Left cardiac atrium (tissue), 4 donors: ENCODE measurements around the gene PHOSPHO2. TPM values are rescaled to one million over a fixed set of nuclear protein-coding genes. Genes with fewer than 3 reads are reported as not detected.

Experiments used
- ATAC-seq, 2 donors: fragments of 200-7000 bp; cut with Tn5 transposase; one replicate each; pipeline ENCODE4 v1.9.1; 2020; ENCODE audit warnings: mild to moderate bottlenecking in 2 of 2, moderate library complexity in 2 of 2
- DNase-seq: peaks from one replicate; pipeline ENCODE4 v3.0.0-alpha.2; 2020
- intact Hi-C, 2 donors: fragments of 100-400 bp; cut with DNase I; formaldehyde crosslinking; loops; one replicate each; pipeline versions ENCODE4 v1.14.1 to v1.15.1; 2022 to 2023
- long read RNA-seq: library from polyadenylated mRNA; unstranded; transcript quantifications from one replicate; pipeline ENCODE4 v2.0.0, GENCODE V29; 2021
- total RNA-seq, 2 donors: library from RNA; stranded (reverse); fragmentation: NEBNext Ultra II Directional; extraction: Animal tissue kit (Norgen Biotek cat#: 25700); gene quantifications; one replicate each; pipeline ENCODE4 v1.2.1, GENCODE V29; 2021
- donor health status: DM: no; HTN: yes; CAD: no.
- donor health status: DM: no; HTN: yes; CAD: no; lungs with severe emphysema.
- donor health status: DM: yes; HTN: yes; CAD: no.
- donor health status: Dilated cardiomyopathy.

The PHOSPHO2 gene
- total RNA-seq = 1 to 10 TPM; 3.4 to 3.9 TPM
- long read RNA-seq, partial matches to known transcripts = 1 of 2 reads
- long read RNA-seq, other reads (novel, unspliced or antisense) = 0 of 2 reads

GRCh38 chr2:169694113-169694893, at the start of gene PHOSPHO2, which contains the start of gene CFAP210:
Gene PHOSPHO2 (plus strand): TSS chr2:169694469. CDS start chr2:169700972, 6,503 bp downstream.
Gene CFAP210 (minus strand): TSS chr2:169694405. CDS start chr2:169694327, 78 bp downstream.
- intact Hi-C loops = loop anchor here in 1 of 2 donors (2.0 kb wide), 1 partner anchor 40 kb away; no protein-coding TSS in a partner anchor
- DNase-seq (peak; percentile 100), ATAC-seq (peak; percentile 100)

- no peak for ATAC-seq
- intact Hi-C loops = no loop called here
Observed at GRCh38 chr2:169647496-169647895, 46.8 kb upstream of the PHOSPHO2 start.

GRCh38 chr2:169649278-169649677, 45.0 kb upstream of the PHOSPHO2 start:
- intact Hi-C loops = no loop called here
- ATAC-seq (no peak), DNase-seq (no peak)

More at GRCh38 chr2:169647496-169647895, 46.8 kb upstream of the PHOSPHO2 start:
- no peak for DNase-seq

GRCh38 chr2:169653636-169654035, 40.6 kb upstream of the PHOSPHO2 start:
- DNase-seq (no peak), ATAC-seq (no peak)
- intact Hi-C loops = no loop called here

GRCh38 chr2:169656164-169656563, 38.1 kb upstream of the PHOSPHO2 start:
- DNase-seq (no peak), ATAC-seq (no peak)
- intact Hi-C loops = no loop called here

GRCh38 chr2:169658877-169659276, 35.4 kb upstream of the PHOSPHO2 start:
- DNase-seq (no peak), ATAC-seq (no peak)
- intact Hi-C loops = no loop called here

GRCh38 chr2:169659320-169659719, 34.9 kb upstream of the PHOSPHO2 start:
- intact Hi-C loops = no loop called here
- ATAC-seq = no peak
- DNase-seq = no peak

- no peak for ATAC-seq
- DNase-seq = no peak
- intact Hi-C loops = no loop called here
Observed at GRCh38 chr2:169661265-169661664, 33.0 kb upstream of the PHOSPHO2 start.

GRCh38 chr2:169662744-169663143, 31.5 kb upstream of the PHOSPHO2 start:
- ATAC-seq = no peak
- intact Hi-C loops = no loop called here
- DNase-seq = no peak

- intact Hi-C loops = no loop called here
- no peak for ATAC-seq
- DNase-seq = no peak
Observed at GRCh38 chr2:169663247-169663646, 31.0 kb upstream of the PHOSPHO2 start.

- ATAC-seq (no peak), DNase-seq (no peak)
- intact Hi-C loops = no loop called here
Observed at GRCh38 chr2:169664600-169664977, 29.7 kb upstream of the PHOSPHO2 start.

GRCh38 chr2:169664978-169665930, 29.0 kb upstream of the PHOSPHO2 start:
- DNase-seq (no peak), ATAC-seq (peak in 1 of 2 donors; percentile 77)
- intact Hi-C loops = no loop called here

GRCh38 chr2:169667583-169667982, 26.7 kb upstream of the PHOSPHO2 start:
- ATAC-seq (no peak), DNase-seq (no peak)
- intact Hi-C loops = no loop called here

GRCh38 chr2:169670215-169670651, 24.0 kb upstream of the PHOSPHO2 start:
- intact Hi-C loops = no loop called here

GRCh38 chr2:169670937-169671336, 23.3 kb upstream of the PHOSPHO2 start:
- DNase-seq = no peak
- intact Hi-C loops = no loop called here
- no peak for ATAC-seq

More at GRCh38 chr2:169670215-169670651, 24.0 kb upstream of the PHOSPHO2 start:
- DNase-seq (no peak), ATAC-seq (no peak)

GRCh38 chr2:169672406-169672805, 21.9 kb upstream of the PHOSPHO2 start:
- no peak for ATAC-seq
- DNase-seq = no peak
- intact Hi-C loops = no loop called here

GRCh38 chr2:169673106-169673505, 21.2 kb upstream of the PHOSPHO2 start:
- intact Hi-C loops = no loop called here
- ATAC-seq = no peak
- no peak for DNase-seq

GRCh38 chr2:169673921-169674320, 20.3 kb upstream of the PHOSPHO2 start:
- DNase-seq (no peak), ATAC-seq (no peak)
- intact Hi-C loops = no loop called here

- DNase-seq (no peak), ATAC-seq (no peak)
- intact Hi-C loops = no loop called here
Observed at GRCh38 chr2:169676357-169676756, 17.9 kb upstream of the PHOSPHO2 start.

- intact Hi-C loops = no loop called here
- DNase-seq = no peak
- no peak for ATAC-seq
Observed at GRCh38 chr2:169676850-169677249, 17.4 kb upstream of the PHOSPHO2 start.
